HL-60/S4 treated with retinoic acid at 250 ng/mL for 4 days and 3 days (cell line): Measurements from ENCODE around the gene RAPGEF2.

Source experiments
- in situ Hi-C: fragments of 300-500 bp; cut with MboI; formaldehyde crosslinking; loops from 2 replicates; pipeline ENCODE4 v1.7.0; 2022; ENCODE audit warnings: low sequenced_read_pairs

RAPGEF2 gene

GRCh38 chr4:159191989-159192388 lies 89.1 kb downstream of the RAPGEF2 start:
- in situ Hi-C loops = loop anchor here (25.0 kb wide), 1 partner anchor 455 kb away; no protein-coding TSS in a partner anchor

GRCh38 chr4:159193046-159193620 lies 90.3 kb downstream of the RAPGEF2 start:
- in situ Hi-C loops = loop anchor here (25.0 kb wide), 1 partner anchor 456 kb away; no protein-coding TSS in a partner anchor

- in situ Hi-C loops = loop anchor here (25.0 kb wide), 1 partner anchor 458 kb away; no protein-coding TSS in a partner anchor
Observed at GRCh38 chr4:159195361-159195769, 92.5 kb downstream of the RAPGEF2 start.

GRCh38 chr4:159197260-159197884 lies 94.5 kb downstream of the RAPGEF2 start:
- in situ Hi-C loops = loop anchor here (25.0 kb wide), 1 partner anchor 460 kb away; no protein-coding TSS in a partner anchor

GRCh38 chr4:159197885-159198269 lies 95.0 kb downstream of the RAPGEF2 start:
- in situ Hi-C loops = loop anchor here (25.0 kb wide), 1 partner anchor 461 kb away; no protein-coding TSS in a partner anchor

- in situ Hi-C loops = loop anchor here (25.0 kb wide), 2 partner anchors 463 to 938 kb away; no protein-coding TSS in a partner anchor
Observed at GRCh38 chr4:159199826-159200225, 96.9 kb downstream of the RAPGEF2 start.

GRCh38 chr4:159201168-159201567 lies 98.3 kb downstream of the RAPGEF2 start:
- in situ Hi-C loops = loop anchor here (25.0 kb wide), 1 partner anchor 939 kb away; no protein-coding TSS in a partner anchor

GRCh38 chr4:159204566-159204965 lies 101.7 kb downstream of the RAPGEF2 start:
- in situ Hi-C loops = loop anchor here (25.0 kb wide), 1 partner anchor 942 kb away; no protein-coding TSS in a partner anchor

- in situ Hi-C loops = loop anchor here (25.0 kb wide), 1 partner anchor 943 kb away; no protein-coding TSS in a partner anchor
Observed at GRCh38 chr4:159205466-159205865, 102.6 kb downstream of the RAPGEF2 start.

GRCh38 chr4:159206427-159206871 lies 103.6 kb downstream of the RAPGEF2 start:
- in situ Hi-C loops = loop anchor here (25.0 kb wide), 1 partner anchor 944 kb away; no protein-coding TSS in a partner anchor

GRCh38 chr4:159209249-159209648 lies 106.4 kb downstream of the RAPGEF2 start:
- in situ Hi-C loops = loop anchor here (25.0 kb wide), 1 partner anchor 947 kb away; no protein-coding TSS in a partner anchor

- in situ Hi-C loops = loop anchor here (25.0 kb wide), 1 partner anchor 949 kb away; no protein-coding TSS in a partner anchor
Observed at GRCh38 chr4:159210975-159211374, 108.1 kb downstream of the RAPGEF2 start.

- in situ Hi-C loops = loop anchor here (25.0 kb wide), 1 partner anchor 950 kb away; no protein-coding TSS in a partner anchor
Observed at GRCh38 chr4:159212675-159213293, 109.9 kb downstream of the RAPGEF2 start.

- in situ Hi-C loops = loop anchor here (25.0 kb wide), 1 partner anchor 955 kb away; no protein-coding TSS in a partner anchor
Observed at GRCh38 chr4:159216834-159217233, 114.0 kb downstream of the RAPGEF2 start.

GRCh38 chr4:159219862-159220261 lies 117.0 kb downstream of the RAPGEF2 start:
- in situ Hi-C loops = loop anchor here (25.0 kb wide), 1 partner anchor 958 kb away; no protein-coding TSS in a partner anchor

- in situ Hi-C loops = loop anchor here (25.0 kb wide), 1 partner anchor 958 kb away; no protein-coding TSS in a partner anchor
Observed at GRCh38 chr4:159220353-159220752, 117.5 kb downstream of the RAPGEF2 start.

- in situ Hi-C loops = loop anchor here (25.0 kb wide), 1 partner anchor 959 kb away; no protein-coding TSS in a partner anchor
Observed at GRCh38 chr4:159221280-159221679, 118.4 kb downstream of the RAPGEF2 start.

GRCh38 chr4:159222043-159222552 lies 119.2 kb downstream of the RAPGEF2 start:
- in situ Hi-C loops = loop anchor here (25.0 kb wide), 1 partner anchor 960 kb away; no protein-coding TSS in a partner anchor

GRCh38 chr4:159224408-159224807 lies 121.5 kb downstream of the RAPGEF2 start:
- in situ Hi-C loops = loop anchor here (25.0 kb wide), 1 partner anchor 962 kb away; no protein-coding TSS in a partner anchor

GRCh38 chr4:159227378-159227777 lies 124.5 kb downstream of the RAPGEF2 start:
- in situ Hi-C loops = no loop called here
